Endothelial cell of umbilical vein (primary cell): ENCODE results near the gene ELMO1. TPM values are rescaled to one million over a fixed set of nuclear protein-coding genes. Genes with fewer than 3 reads are reported as not detected.

Experiments used
- BruUV-seq: library from RNA; stranded (reverse); fragments of 400-500 nt; replicated peaks from 2 replicates; lab custom pipeline; 2021; lab: Mats Ljungman, UMichigan
- CTCF ChIA-PET: fragments of 300-600, 350-600 bp; sonication (Branson Sonifier 250); formaldehyde crosslinking; loops from one replicate; lab custom pipeline; 2021; ENCODE audit warnings: antibody characterized with exemption, inconsistent platforms; lab: Charles Lee
- POLR2A ChIA-PET: fragments of 300-600, 350-600 bp; sonication (Branson Sonifier 250); formaldehyde crosslinking; loops from one replicate; lab custom pipeline; 2021; ENCODE audit warnings: antibody characterized with exemption, inconsistent platforms; lab: Charles Lee
- DNase-seq: peaks from one replicate; pipeline ENCODE4 v3.0.0-alpha.2; 2011; ENCODE audit warnings: low read depth, low spot score
- FAIRE-seq: peaks from 2 replicates; lab custom pipeline; 2011; peaks lifted over from hg19 to GRCh38; lab: Jason Lieb, UNC
- H2AFZ ChIP-seq: 2 replicates; pipeline ENCODE4 v1.6.0; 2012; ENCODE audit warnings: low read depth, low read length, control low read depth, inconsistent platforms
- H3K27ac ChIP-seq: 2 replicates; pipeline ENCODE4 v1.5.1; 2011; ENCODE audit warnings: low read depth, mild to moderate bottlenecking, control low read depth, low read length, moderate library complexity; ENCODE audit not compliant: insufficient read depth
- H3K27me3 ChIP-seq, 2 experiments: 2 replicates each; pipeline versions ENCODE4 v1.6.0 to v1.6.1; 2011; ENCODE audit warnings: low read length in 2 of 2, mixed read lengths in 1 of 2; ENCODE audit not compliant: control insufficient read depth in 2 of 2, insufficient read depth in 2 of 2
- H3K36me3 ChIP-seq, 2 experiments: 2 replicates in 1 of 2; 3 replicates in 1 of 2; pipeline ENCODE4 v1.5.1; 2011; ENCODE audit warnings: low read length in 2 of 2, mild to moderate bottlenecking in 1 of 2, moderate library complexity in 1 of 2; ENCODE audit not compliant: control insufficient read depth in 2 of 2, insufficient read depth in 2 of 2; ENCODE audit errors: extremely low read depth in 1 of 2
- H3K4me1 ChIP-seq: 3 replicates; pipeline ENCODE4 v1.5.1; 2011; ENCODE audit warnings: mild to moderate bottlenecking, low read length; ENCODE audit not compliant: control insufficient read depth, insufficient read depth; ENCODE audit errors: extremely low read depth
- H3K4me2 ChIP-seq: 2 replicates; pipeline ENCODE4 v1.6.1; 2011; ENCODE audit warnings: low read length, control low read depth, mixed read lengths; ENCODE audit not compliant: insufficient read depth
- H3K4me3 ChIP-seq, 3 experiments: fragments of 200-600 bp in 1 of 3; sonication (generic), shearing (Covaris generic) in 1 of 3; replicated peaks in 1 of 3; 2 replicates each; pipeline ENCODE4 v1.5.1; 2011 to 2016; ENCODE audit warnings: control low read depth in 3 of 3, low read length in 3 of 3, mild to moderate bottlenecking in 2 of 3, inconsistent platforms in 1 of 3, low read depth in 1 of 3, moderate library complexity in 1 of 3; ENCODE audit not compliant: insufficient read depth in 1 of 3
- H3K79me2 ChIP-seq: 2 replicates; pipeline ENCODE4 v1.6.0; 2012; ENCODE audit warnings: low read length, inconsistent platforms; ENCODE audit not compliant: control insufficient read depth, insufficient read depth
- H3K9ac ChIP-seq: replicated peaks from 2 replicates; pipeline ENCODE3; 2011; ENCODE audit warnings: low read length, control low read depth; ENCODE audit not compliant: insufficient read depth; ENCODE audit errors: extremely low read depth
- H3K9me1 ChIP-seq: replicated peaks from 3 replicates; pipeline ENCODE4 v1.6.0; 2011; ENCODE audit warnings: mild to moderate bottlenecking, low read length; ENCODE audit not compliant: control insufficient read depth, insufficient read depth; ENCODE audit errors: extremely low read depth
- H3K9me3 ChIP-seq: replicated peaks from 2 replicates; pipeline ENCODE4 v1.5.1; 2012; ENCODE audit warnings: low read length, inconsistent platforms; ENCODE audit not compliant: control insufficient read depth, insufficient read depth
- H4K20me1 ChIP-seq: replicated peaks from 2 replicates; pipeline ENCODE3; 2011; ENCODE audit warnings: mild to moderate bottlenecking, low read length; ENCODE audit not compliant: control insufficient read depth, insufficient read depth; ENCODE audit errors: extremely low read depth
- CTCF ChIP-seq, 2 donors: IDR thresholded peaks; 1 replicate in 1 of 2; 2 replicates in 1 of 2; pipeline ENCODE4 v1.5.1; 2011; ENCODE audit warnings: low read length in 2 of 2, mild to moderate bottlenecking in 2 of 2, moderate library complexity in 2 of 2, control low read depth in 1 of 2, inconsistent platforms in 1 of 2, low read depth in 1 of 2; ENCODE audit not compliant: insufficient read depth in 1 of 2; ENCODE audit errors: extremely low read depth in 1 of 2
- EZH2 ChIP-seq: IDR thresholded peaks from 2 replicates; pipeline ENCODE4 v1.6.1; 2012; ENCODE audit warnings: borderline replicate concordance, low read depth, mild to moderate bottlenecking, moderate library complexity, low read length, inconsistent platforms; ENCODE audit not compliant: severe bottlenecking
- FOS ChIP-seq: IDR thresholded peaks from 2 replicates; pipeline ENCODE4 v1.6.1; 2011; ENCODE audit warnings: mild to moderate bottlenecking, low read length, moderate library complexity, borderline replicate concordance; ENCODE audit not compliant: insufficient read depth
- GATA2 ChIP-seq: IDR thresholded peaks from 2 replicates; pipeline ENCODE4 v1.7.0; 2011; ENCODE audit warnings: low read depth, mild to moderate bottlenecking, moderate library complexity, mixed read lengths, low read length; ENCODE audit not compliant: insufficient read length, insufficient read depth
- JUN ChIP-seq: IDR thresholded peaks from 2 replicates; pipeline ENCODE4 v1.6.1; 2011; ENCODE audit warnings: borderline replicate concordance, low read depth; ENCODE audit not compliant: insufficient read length, insufficient read depth
- MAX ChIP-seq: IDR thresholded peaks from 2 replicates; pipeline ENCODE4 v1.6.1; 2011; ENCODE audit not compliant: insufficient read depth, insufficient read length
- MYC ChIP-seq: IDR thresholded peaks from one replicate; pipeline ENCODE4 v1.6.1; 2011; ENCODE audit warnings: mild to moderate bottlenecking, low read depth, low read length
- POLR2A ChIP-seq: IDR thresholded peaks from 2 replicates; pipeline ENCODE4 v1.6.1; 2012; ENCODE audit warnings: low read depth, mild to moderate bottlenecking, control low read depth, low read length
- POLR2AphosphoS5 ChIP-seq: IDR thresholded peaks from 2 replicates; pipeline ENCODE4 v1.6.1; 2012; ENCODE audit warnings: low read depth, mild to moderate bottlenecking, control low read depth, low read length, moderate library complexity; ENCODE audit not compliant: insufficient read depth
- dilution Hi-C: fragments of 300-500 bp; cut with MboI; formaldehyde crosslinking; loops from one replicate; pipeline ENCODE4 v1.15.0; 2019; ENCODE audit warnings: low sequenced_read_pairs; ENCODE audit not compliant: extremely low pct_ligation_motif_present
- intact Hi-C: fragments of 100-400 bp; cut with micrococcal nuclease; formaldehyde crosslinking; loops from one replicate; pipeline ENCODE4 v1.10.0; 2022
- polyA plus RNA-seq, 4 experiments: library from polyadenylated mRNA; depleted of rRNA in 3 of 4; stranded (reverse) in 3 of 4; unstranded in 1 of 4; fragments of >200 nt; gene quantifications; 2 replicates each; pipeline versions ENCODE4 v1.2.1 to v1.2.3, GENCODE V29; 2011 to 2012; ENCODE audit warnings: missing spikeins in 1 of 4
- total RNA-seq: library from RNA; stranded (reverse); gene quantifications from 2 replicates; pipeline ENCODE4 v1.2.3, GENCODE V29; 2021

Gene ELMO1
- total and polyA plus RNA-seq, 2 donors (not counting 3 experiments of a cell fraction or from before 2014, with no cell fraction given), result 17.0 to 30.6 TPM

GRCh38 chr7:37393476-37393875 lies 55.2 kb downstream of the ELMO1 start:
- no peak overlapping the region for H3K4me2 ChIP-seq
- no peaks in the 10 kb centered on the region for H3K27me3 ChIP-seq
- BruUV-seq, result no TSS peak
- no peaks in the 10 kb centered on the region for H3K9me1 ChIP-seq
- no peak overlapping the region for H3K9ac ChIP-seq
- FAIRE-seq, result no peak
- DNase-seq, result no peak
- dilution Hi-C loops (no loop called here), intact Hi-C loops (loop anchor here (2.0 kb wide), 1 partner anchor 15 kb away; no protein-coding TSS in a partner anchor)
- H3K4me1 ChIP-seq, result peaks cover 15% of the 10 kb centered on the region
- no peak overlapping the region for H2AFZ ChIP-seq
- H4K20me1 ChIP-seq, result no peaks in the 10 kb centered on the region
- ChIA-PET POLR2A (interaction anchor here (1.3 kb wide), 1 partner anchor 16 kb away, joined by 4 read pairs; no protein-coding TSS in a partner anchor), CTCF (no interaction called here)
- no peak overlapping the region for H3K4me3 ChIP-seq
- TF ChIP-seq JUN (no peak), EZH2 (no peak), FOS (no peak), POLR2A (no peak), POLR2AphosphoS5 (no peak), MYC (no peak), MAX (no peak), GATA2 (no peak), CTCF (IDR thresholded peaks at IDR 0.05; ENCODE audit: extremely low read depth in 1 of 2, insufficient read depth in 1 of 2, low read depth in 1 of 2, low read length in 2 of 2) (no peak)
- no peak overlapping the region for H3K27ac ChIP-seq
- no peaks in the 10 kb centered on the region for H3K9me3 ChIP-seq
- no peaks in the 10 kb centered on the region for H3K36me3 ChIP-seq
- no peaks in the 10 kb centered on the region for H3K79me2 ChIP-seq
